IgD-negative memory B cell (primary cell): Measurements from ENCODE around the gene FABP7. TPM values are rescaled to one million over a fixed set of nuclear protein-coding genes. Genes with fewer than 3 reads are reported as not detected.

Source experiments
- H3K27ac Mint-ChIP-seq, 3 donors: one replicate each; pipeline ENCODE4 v1.8.0; 2020 to 2022; ENCODE audit warnings: mild to moderate bottlenecking in 3 of 3, mixed read lengths in 3 of 3, moderate library complexity in 1 of 3
- H3K27me3 Mint-ChIP-seq: one replicate; pipeline ENCODE4 v1.8.0; 2021; ENCODE audit warnings: mixed read lengths
- H3K36me3 Mint-ChIP-seq: one replicate; pipeline ENCODE4 v1.8.0; 2020; ENCODE audit warnings: mild to moderate bottlenecking, mixed read lengths
- H3K4me1 Mint-ChIP-seq, 3 donors: one replicate each; pipeline ENCODE4 v1.8.0; 2020 to 2022; ENCODE audit warnings: mixed read lengths in 3 of 3, mild to moderate bottlenecking in 1 of 3
- H3K4me3 Mint-ChIP-seq, 4 donors: one replicate each; pipeline ENCODE4 v1.8.0; 2020 to 2022; ENCODE audit warnings: mild to moderate bottlenecking in 4 of 4, mixed read lengths in 4 of 4, moderate library complexity in 3 of 4
- H3K9me3 Mint-ChIP-seq, 3 donors: one replicate each; pipeline ENCODE4 v1.8.0; 2020 to 2021; ENCODE audit warnings: mixed read lengths in 3 of 3, mild to moderate bottlenecking in 1 of 3
- polyA plus RNA-seq: library from polyadenylated mRNA; unstranded; fragments of 300-500 nt; fragmentation: Illumina TruSeq; gene quantifications from one replicate; pipeline ENCODE4 v1.2.3, GENCODE V29; 2021

FABP7 gene
- polyA plus RNA-seq, 1 donor from 2014 or later: not detected

- Mint-ChIP-seq H3K36me3 (no peaks in the 10 kb centered on the region), H3K9me3 (no peaks in the 10 kb centered on the region), H3K4me3 (no peak overlapping the region), H3K4me1 (no peaks in the 10 kb centered on the region), H3K27me3 (no peaks in the 10 kb centered on the region), H3K27ac (no peak overlapping the region)
These were observed 18.7 kb downstream of the FABP7 start for GRCh38 chr6:122798099-122798641.

GRCh38 chr6:122799140-122799745 lies 19.7 kb downstream of the FABP7 start:
- H3K4me3 Mint-ChIP-seq: no peak overlapping the region
- H3K9me3 Mint-ChIP-seq: no peaks in the 10 kb centered on the region
- no peaks in the 10 kb centered on the region for H3K36me3 Mint-ChIP-seq
- no peaks in the 10 kb centered on the region for H3K27me3 Mint-ChIP-seq
- no peaks in the 10 kb centered on the region for H3K4me1 Mint-ChIP-seq
- no peak overlapping the region for H3K27ac Mint-ChIP-seq

GRCh38 chr6:122799916-122800686 lies 20.6 kb downstream of the FABP7 start:
- no peaks in the 10 kb centered on the region for H3K4me1 Mint-ChIP-seq
- H3K27ac Mint-ChIP-seq: no peak overlapping the region
- H3K36me3 Mint-ChIP-seq: no peaks in the 10 kb centered on the region
- no peak overlapping the region for H3K4me3 Mint-ChIP-seq
- H3K9me3 Mint-ChIP-seq: no peaks in the 10 kb centered on the region
- no peaks in the 10 kb centered on the region for H3K27me3 Mint-ChIP-seq

GRCh38 chr6:122800906-122801305 lies 21.4 kb downstream of the FABP7 start:
- H3K4me1 Mint-ChIP-seq: no peaks in the 10 kb centered on the region
- no peaks in the 10 kb centered on the region for H3K36me3 Mint-ChIP-seq
- H3K4me3 Mint-ChIP-seq: no peak overlapping the region
- H3K27ac Mint-ChIP-seq: no peak overlapping the region
- no peaks in the 10 kb centered on the region for H3K9me3 Mint-ChIP-seq
- no peaks in the 10 kb centered on the region for H3K27me3 Mint-ChIP-seq

GRCh38 chr6:122801397-122801796 lies 21.9 kb downstream of the FABP7 start:
- no peaks in the 10 kb centered on the region for H3K4me1 Mint-ChIP-seq
- no peak overlapping the region for H3K27ac Mint-ChIP-seq
- no peaks in the 10 kb centered on the region for H3K36me3 Mint-ChIP-seq
- H3K9me3 Mint-ChIP-seq: no peaks in the 10 kb centered on the region
- H3K27me3 Mint-ChIP-seq: no peaks in the 10 kb centered on the region
- no peak overlapping the region for H3K4me3 Mint-ChIP-seq

GRCh38 chr6:122803171-122803661 lies 23.7 kb downstream of the FABP7 start:
- Mint-ChIP-seq H3K4me1 (no peaks in the 10 kb centered on the region), H3K36me3 (no peaks in the 10 kb centered on the region), H3K27ac (peak overlapping the region in 1 of 3 donors; percentile 52), H3K27me3 (no peaks in the 10 kb centered on the region), H3K9me3 (no peaks in the 10 kb centered on the region), H3K4me3 (no peak overlapping the region)

- no peaks in the 10 kb centered on the region for H3K9me3 Mint-ChIP-seq
- no peaks in the 10 kb centered on the region for H3K36me3 Mint-ChIP-seq
- no peaks in the 10 kb centered on the region for H3K27me3 Mint-ChIP-seq
- H3K4me3 Mint-ChIP-seq: no peak overlapping the region
- no peaks in the 10 kb centered on the region for H3K4me1 Mint-ChIP-seq
- H3K27ac Mint-ChIP-seq: no peak overlapping the region
These were observed 25.5 kb downstream of the FABP7 start for GRCh38 chr6:122804962-122805485.

GRCh38 chr6:122806291-122806690 lies 26.8 kb downstream of the FABP7 start:
- Mint-ChIP-seq H3K4me3 (no peak overlapping the region), H3K27ac (no peak overlapping the region), H3K27me3 (no peaks in the 10 kb centered on the region), H3K9me3 (peaks cover 0 to 2% (median 0%) of the 10 kb centered on the region in 3 donors), H3K36me3 (no peaks in the 10 kb centered on the region), H3K4me1 (no peaks in the 10 kb centered on the region)

GRCh38 chr6:122808121-122808885 lies 28.8 kb downstream of the FABP7 start:
- Mint-ChIP-seq H3K4me3 (no peak overlapping the region), H3K9me3 (peaks cover 0 to 2% (median 0%) of the 10 kb centered on the region in 3 donors), H3K27ac (no peak overlapping the region), H3K36me3 (no peaks in the 10 kb centered on the region), H3K4me1 (no peaks in the 10 kb centered on the region), H3K27me3 (no peaks in the 10 kb centered on the region)

- H3K9me3 Mint-ChIP-seq: peaks cover 0 to 2% (median 0%) of the 10 kb centered on the region in 3 donors
- H3K4me1 Mint-ChIP-seq: no peaks in the 10 kb centered on the region
- no peak overlapping the region for H3K4me3 Mint-ChIP-seq
- H3K27ac Mint-ChIP-seq: no peak overlapping the region
- H3K27me3 Mint-ChIP-seq: no peaks in the 10 kb centered on the region
- H3K36me3 Mint-ChIP-seq: no peaks in the 10 kb centered on the region
These were observed 29.5 kb downstream of the FABP7 start for GRCh38 chr6:122809001-122809400.

- H3K4me3 Mint-ChIP-seq: no peak overlapping the region
- no peaks in the 10 kb centered on the region for H3K36me3 Mint-ChIP-seq
- no peaks in the 10 kb centered on the region for H3K4me1 Mint-ChIP-seq
- no peak overlapping the region for H3K27ac Mint-ChIP-seq
- peaks cover 0 to 2% (median 0%) of the 10 kb centered on the region in 3 donors for H3K9me3 Mint-ChIP-seq
- H3K27me3 Mint-ChIP-seq: no peaks in the 10 kb centered on the region
These were observed 30.2 kb downstream of the FABP7 start for GRCh38 chr6:122809691-122810090.

GRCh38 chr6:122810189-122810588 lies 30.7 kb downstream of the FABP7 start:
- Mint-ChIP-seq H3K4me1 (no peaks in the 10 kb centered on the region), H3K36me3 (no peaks in the 10 kb centered on the region), H3K4me3 (peak overlapping the region in 1 of 4 donors; percentile 42), H3K27me3 (no peaks in the 10 kb centered on the region), H3K27ac (no peak overlapping the region), H3K9me3 (peaks cover 0 to 2% (median 0%) of the 10 kb centered on the region in 3 donors)

- Mint-ChIP-seq H3K36me3 (no peaks in the 10 kb centered on the region), H3K27ac (no peak overlapping the region), H3K4me3 (no peak overlapping the region), H3K27me3 (no peaks in the 10 kb centered on the region), H3K4me1 (no peaks in the 10 kb centered on the region), H3K9me3 (no peaks in the 10 kb centered on the region)
These were observed 37.8 kb downstream of the FABP7 start for GRCh38 chr6:122817358-122817757.

GRCh38 chr6:122817766-122818165 lies 38.2 kb downstream of the FABP7 start:
- no peaks in the 10 kb centered on the region for H3K9me3 Mint-ChIP-seq
- H3K36me3 Mint-ChIP-seq: no peaks in the 10 kb centered on the region
- no peak overlapping the region for H3K4me3 Mint-ChIP-seq
- no peaks in the 10 kb centered on the region for H3K27me3 Mint-ChIP-seq
- no peaks in the 10 kb centered on the region for H3K4me1 Mint-ChIP-seq
- no peak overlapping the region for H3K27ac Mint-ChIP-seq

- Mint-ChIP-seq H3K4me3 (no peak overlapping the region), H3K4me1 (no peaks in the 10 kb centered on the region), H3K27me3 (peaks cover 3% of the 10 kb centered on the region), H3K36me3 (no peaks in the 10 kb centered on the region), H3K27ac (no peak overlapping the region), H3K9me3 (no peaks in the 10 kb centered on the region)
These were observed 39.4 kb downstream of the FABP7 start for GRCh38 chr6:122818866-122819265.
